SK-N-DZ (cell line): Measurements from ENCODE around the gene RABL3.
A peak's percentile ranks its signal among the peaks of the same experiment; 100 is the strongest.
"Not testable (repeated sequence)": the region's sequence is repeated elsewhere in the genome, so short reads cannot be mapped to it uniquely, and the experiment has no call there.

Source experiments
- DNase-seq: peaks from one replicate; pipeline ENCODE4 v3.0.0-alpha.2; 2015; ENCODE audit warnings: low spot score

The RABL3 gene

GRCh38 chr3:120683671-120684301 lies 58.5 kb downstream of the RABL3 start:
- no peak for DNase-seq

GRCh38 chr3:120683213-120683612 lies 59.1 kb downstream of the RABL3 start:
- no peak for DNase-seq

GRCh38 chr3:120682095-120682681 lies 60.1 kb downstream of the RABL3 start, which contains the start of gene HGD:
HGD (minus strand) TSS chr3:120682239; CDS start chr3:120682111, 128 bp downstream.
- DNase-seq, result no peak

GRCh38 chr3:120681506-120682038 lies 60.7 kb downstream of the RABL3 start:
- no peak for DNase-seq

- DNase-seq, result no peak
Measured at GRCh38 chr3:120681018-120681417, 61.3 kb downstream of the RABL3 start.

GRCh38 chr3:120680193-120680894 lies 62.0 kb downstream of the RABL3 start:
- DNase-seq, result no peak

GRCh38 chr3:120678984-120679383 lies 63.3 kb downstream of the RABL3 start:
- DNase-seq, result no peak

GRCh38 chr3:120678331-120678947 lies 63.9 kb downstream of the RABL3 start:
- DNase-seq, result peak; percentile 8

- DNase-seq, result not testable (repeated sequence)
Measured at GRCh38 chr3:120677193-120677592, 65.1 kb downstream of the RABL3 start.

- DNase-seq, result no peak
Measured at GRCh38 chr3:120673116-120673515, 69.2 kb downstream of the RABL3 start.

GRCh38 chr3:120670576-120670975 lies 71.7 kb downstream of the RABL3 start:
- no peak for DNase-seq

- DNase-seq, result no peak
Measured at GRCh38 chr3:120664926-120665325, 77.4 kb downstream of the RABL3 start.

GRCh38 chr3:120661945-120662344 lies 80.4 kb downstream of the RABL3 start:
- no peak for DNase-seq

- DNase-seq, result no peak
Measured at GRCh38 chr3:120661106-120661905, 81.0 kb downstream of the RABL3 start.

GRCh38 chr3:120659834-120660233 lies 82.5 kb downstream of the RABL3 start:
- DNase-seq, result no peak

GRCh38 chr3:120659285-120659684 lies 83.0 kb downstream of the RABL3 start:
- DNase-seq, result no peak

- peak; percentile 9 for DNase-seq
Measured at GRCh38 chr3:120652896-120653545, 89.3 kb downstream of the RABL3 start.

- DNase-seq, result peak; percentile 83
Measured at GRCh38 chr3:120652281-120652680, 90.0 kb downstream of the RABL3 start.

- no peak for DNase-seq
Measured at GRCh38 chr3:120650311-120650710, 92.0 kb downstream of the RABL3 start.

- DNase-seq, result no peak
Measured at GRCh38 chr3:120649830-120650233, 92.5 kb downstream of the RABL3 start.

GRCh38 chr3:120648290-120648689 lies 94.0 kb downstream of the RABL3 start:
- no peak for DNase-seq
